ENCODE data around the gene CCDC183. TPM values are rescaled to one million over a fixed set of nuclear protein-coding genes. Genes with fewer than 3 reads are reported as not detected.

CCDC183 gene
- total and polyA plus RNA-seq, 10 of the 15 experiments (the other 5 are each of a cell fraction or from before 2014, with no cell fraction given), result 0.04 to 1.2 (median 0.55) TPM; not detected in 5

GRCh38 chr9:136847826-136848392, 51.8 kb downstream of the CCDC183 start (continued):
- TF ChIP-seq USF2 (IDR thresholded peaks at IDR 0.05; ENCODE audit: borderline replicate concordance, low read depth, low read length) (no peak), NBN (IDR thresholded peaks at IDR 0.05) (no peak), RUNX3 (IDR thresholded peaks at IDR 0.05; ENCODE audit: low read length) (peak; percentile 46), FOS (IDR thresholded peaks at IDR 0.05; ENCODE audit: borderline replicate concordance, extremely low read depth, insufficient read length) (no peak), ZZZ3 (IDR thresholded peaks at IDR 0.05; ENCODE audit: control insufficient read depth, insufficient read length, low read depth) (no peak), NR2F1 (conservative IDR thresholded peaks at IDR 0.05) (no peak), TBL1XR1 (IDR thresholded peaks at IDR 0.05; ENCODE audit: low read depth, low read length) (no peak), SUZ12 (IDR thresholded peaks at IDR 0.05; ENCODE audit: unreplicated experiment) (no peak), POU2F2 (IDR thresholded peaks at IDR 0.05; ENCODE audit: borderline replicate concordance, low read depth, low read length) (no peak), ZBTB40 (IDR thresholded peaks at IDR 0.05; ENCODE audit: borderline replicate concordance) (no peak), CHD1 (IDR thresholded peaks at IDR 0.05; ENCODE audit: low read depth, low read length) (no peak), BRCA1 (IDR thresholded peaks at IDR 0.05; ENCODE audit: low read depth, low read length) (no peak), TCF3 (IDR thresholded peaks at IDR 0.05; ENCODE audit: borderline replicate concordance, insufficient read depth, low read depth, low read length) (no peak), RCOR1 (conservative IDR thresholded peaks at IDR 0.05; ENCODE audit: low read depth, low read length) (no peak), KDM1A (IDR thresholded peaks at IDR 0.05; ENCODE audit: borderline replicate concordance) (no peak), YBX1 (IDR thresholded peaks at IDR 0.05) (no peak), GABPA (IDR thresholded peaks at IDR 0.05; ENCODE audit: low read depth) (no peak), RFX5 (IDR thresholded peaks at IDR 0.05; ENCODE audit: low read depth, low read length) (no peak), CREM (IDR thresholded peaks at IDR 0.05; ENCODE audit: low read depth) (no peak), SIX5 (IDR thresholded peaks at IDR 0.05; ENCODE audit: low read depth, low read length, severe bottlenecking) (no peak), ZNF24 (IDR thresholded peaks at IDR 0.05) (no peak)
- TF ChIP-seq, protein P1, sequence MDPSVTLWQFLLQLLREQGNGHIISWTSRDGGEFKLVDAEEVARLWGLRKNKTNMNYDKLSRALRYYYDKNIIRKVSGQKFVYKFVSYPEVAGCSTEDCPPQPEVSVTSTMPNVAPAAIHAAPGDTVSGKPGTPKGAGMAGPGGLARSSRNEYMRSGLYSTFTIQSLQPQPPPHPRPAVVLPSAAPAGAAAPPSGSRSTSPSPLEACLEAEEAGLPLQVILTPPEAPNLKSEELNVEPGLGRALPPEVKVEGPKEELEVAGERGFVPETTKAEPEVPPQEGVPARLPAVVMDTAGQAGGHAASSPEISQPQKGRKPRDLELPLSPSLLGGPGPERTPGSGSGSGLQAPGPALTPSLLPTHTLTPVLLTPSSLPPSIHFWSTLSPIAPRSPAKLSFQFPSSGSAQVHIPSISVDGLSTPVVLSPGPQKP (IDR thresholded peaks at IDR 0.05; ENCODE audit: low read depth, low read length), result no peak
- TF ChIP-seq, protein P2, sequence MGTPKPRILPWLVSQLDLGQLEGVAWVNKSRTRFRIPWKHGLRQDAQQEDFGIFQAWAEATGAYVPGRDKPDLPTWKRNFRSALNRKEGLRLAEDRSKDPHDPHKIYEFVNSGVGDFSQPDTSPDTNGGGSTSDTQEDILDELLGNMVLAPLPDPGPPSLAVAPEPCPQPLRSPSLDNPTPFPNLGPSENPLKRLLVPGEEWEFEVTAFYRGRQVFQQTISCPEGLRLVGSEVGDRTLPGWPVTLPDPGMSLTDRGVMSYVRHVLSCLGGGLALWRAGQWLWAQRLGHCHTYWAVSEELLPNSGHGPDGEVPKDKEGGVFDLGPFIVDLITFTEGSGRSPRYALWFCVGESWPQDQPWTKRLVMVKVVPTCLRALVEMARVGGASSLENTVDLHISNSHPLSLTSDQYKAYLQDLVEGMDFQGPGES (IDR thresholded peaks at IDR 0.05), result no peak
